HG02759 (cell line): ENCODE data around the gene SEL1L3.
"Not testable (repeated sequence)": the region's sequence is repeated elsewhere in the genome, so short reads cannot be mapped to it uniquely, and the experiment has no call there.

Experiments used
- ATAC-seq: cut with Tn5 transposase; IDR thresholded peaks from one replicate; pipeline ENCODE4 v1.9.1; 2021; ENCODE audit warnings: mild to moderate bottlenecking, moderate library complexity; ENCODE audit not compliant: unreplicated experiment

The SEL1L3 gene

DNA sequence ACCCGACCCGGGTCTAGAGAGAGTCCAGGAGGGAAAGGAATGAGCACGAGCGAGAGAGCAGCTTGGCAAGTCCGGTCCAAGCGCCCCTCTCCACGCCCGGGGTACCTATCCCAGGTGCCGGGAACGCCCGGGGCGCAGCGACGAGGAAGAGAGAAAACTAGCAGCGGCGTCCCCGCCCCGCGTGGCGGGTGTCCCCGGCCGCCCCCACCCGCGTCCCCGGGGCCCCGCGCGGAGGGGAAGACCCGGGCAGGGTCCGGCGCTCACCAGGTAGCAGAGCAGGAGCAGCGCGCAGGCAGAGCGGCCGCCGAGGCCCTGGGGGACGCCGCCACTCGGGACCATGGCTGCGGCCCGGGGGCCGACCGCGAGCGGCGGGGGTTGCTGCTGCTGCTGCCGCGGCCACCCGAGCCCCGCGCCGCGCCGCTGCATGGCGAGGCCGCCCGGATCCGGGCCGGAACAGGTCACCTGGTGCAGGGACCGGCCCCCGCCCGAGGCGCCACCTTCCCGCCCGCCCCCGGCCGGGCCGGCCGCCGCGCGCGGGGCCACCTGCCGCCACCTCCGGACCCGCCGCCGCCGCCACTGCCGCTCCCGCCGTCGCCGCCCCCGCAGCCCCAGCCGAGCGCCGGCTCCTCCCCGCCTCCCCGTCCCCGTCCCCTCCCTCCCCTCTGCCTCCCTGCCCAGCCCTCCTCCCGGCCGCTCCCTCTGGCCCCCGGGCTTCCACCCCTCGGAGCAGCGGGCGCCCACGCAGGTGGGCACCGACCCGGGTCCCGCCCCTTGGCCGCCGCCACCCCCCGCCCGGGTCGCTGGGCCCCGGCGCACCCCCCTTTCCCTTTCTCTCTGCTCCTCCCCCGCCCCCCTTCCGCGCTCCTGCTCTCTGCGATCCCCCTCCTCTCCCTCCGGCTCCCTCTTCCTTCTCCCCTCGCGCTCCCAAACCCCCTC is at the start of gene SEL1L3:
Gene SEL1L3, minus strand, starts transcription at position 578 of the 936 bp plus-strand sequence. Its CDS starts 152 bp downstream, at position 426.
- ATAC-seq, result peak; percentile 53

GRCh38 chr4:25911356-25911755 is 48.6 kb upstream of the SEL1L3 start:
- ATAC-seq, result no peak

DNA sequence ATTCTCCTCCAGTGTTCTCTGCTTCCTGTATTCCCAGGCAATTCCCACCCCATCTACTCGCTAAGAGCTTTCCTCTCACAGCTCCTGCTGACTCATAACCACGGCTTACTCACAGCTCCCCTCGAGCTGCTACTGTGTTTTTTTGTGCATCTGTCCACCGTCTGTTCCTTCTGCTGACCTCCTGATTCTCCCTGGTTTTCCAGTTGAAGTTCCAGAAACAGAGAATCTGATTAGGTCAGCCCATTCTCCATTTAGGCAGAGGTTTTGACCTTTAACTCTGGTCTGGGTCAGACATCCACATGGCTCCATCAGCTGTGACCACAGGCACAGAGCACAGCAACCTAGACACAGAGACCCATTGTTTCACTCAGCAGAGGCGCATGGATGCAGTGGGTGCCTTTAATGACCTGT is 45.7 kb upstream of the SEL1L3 start:
- no peak for ATAC-seq

DNA sequence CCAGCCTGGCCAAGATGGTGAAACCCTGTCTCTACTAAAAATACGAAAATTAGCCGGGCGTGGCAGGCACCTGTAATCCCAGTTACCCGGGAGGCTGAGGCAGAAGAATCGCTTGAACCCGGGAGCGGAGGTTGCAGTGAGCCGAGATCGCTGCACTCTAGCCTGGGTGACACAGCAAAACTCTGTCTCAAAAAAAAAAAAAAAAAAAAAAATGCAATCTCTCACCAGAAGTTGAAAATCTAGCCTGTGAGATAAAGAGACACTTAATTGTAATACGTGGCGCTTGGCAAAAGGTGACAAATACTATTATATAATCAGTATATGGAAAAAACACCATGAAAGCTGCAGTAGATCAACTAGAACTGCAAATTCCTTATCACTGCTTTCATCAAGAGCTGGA is 43.3 kb upstream of the SEL1L3 start:
- ATAC-seq, result not testable (repeated sequence)

DNA sequence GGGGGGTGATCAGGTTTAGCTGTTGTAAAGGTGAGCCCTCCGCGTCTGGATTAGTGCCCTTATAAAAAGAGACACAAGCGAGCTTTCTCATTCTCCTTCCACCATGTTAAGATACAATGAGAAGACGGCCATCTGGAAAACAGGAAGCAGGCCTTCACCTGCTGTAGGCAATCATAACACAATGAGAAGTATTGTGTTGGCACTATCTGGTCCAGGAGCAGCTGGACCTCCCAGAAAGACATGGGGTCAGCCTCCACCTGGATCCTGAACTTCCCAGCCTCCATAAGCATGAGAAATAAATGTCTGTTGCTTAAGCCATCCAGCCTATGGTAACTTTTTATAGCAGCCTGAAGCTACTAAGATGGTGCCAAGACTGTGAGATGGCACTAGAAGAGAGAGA is 42.6 kb upstream of the SEL1L3 start:
- ATAC-seq, result no peak

DNA sequence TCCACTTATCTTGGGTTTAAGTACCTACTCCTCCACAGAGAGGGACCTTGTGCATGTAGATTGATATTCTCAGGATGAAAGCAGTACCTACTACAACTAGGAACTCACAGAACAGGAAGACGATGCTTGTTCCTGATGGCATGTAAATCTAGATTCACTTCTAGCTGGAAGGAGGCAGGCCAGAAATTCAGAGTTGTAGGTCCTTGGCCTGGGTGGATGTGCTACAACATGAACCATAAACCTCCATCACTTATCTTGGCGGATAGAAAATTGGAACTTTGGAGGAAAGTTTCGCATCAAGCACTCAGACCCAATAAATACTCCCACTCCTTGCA is 41.9 kb upstream of the SEL1L3 start:
- ATAC-seq, result no peak

DNA sequence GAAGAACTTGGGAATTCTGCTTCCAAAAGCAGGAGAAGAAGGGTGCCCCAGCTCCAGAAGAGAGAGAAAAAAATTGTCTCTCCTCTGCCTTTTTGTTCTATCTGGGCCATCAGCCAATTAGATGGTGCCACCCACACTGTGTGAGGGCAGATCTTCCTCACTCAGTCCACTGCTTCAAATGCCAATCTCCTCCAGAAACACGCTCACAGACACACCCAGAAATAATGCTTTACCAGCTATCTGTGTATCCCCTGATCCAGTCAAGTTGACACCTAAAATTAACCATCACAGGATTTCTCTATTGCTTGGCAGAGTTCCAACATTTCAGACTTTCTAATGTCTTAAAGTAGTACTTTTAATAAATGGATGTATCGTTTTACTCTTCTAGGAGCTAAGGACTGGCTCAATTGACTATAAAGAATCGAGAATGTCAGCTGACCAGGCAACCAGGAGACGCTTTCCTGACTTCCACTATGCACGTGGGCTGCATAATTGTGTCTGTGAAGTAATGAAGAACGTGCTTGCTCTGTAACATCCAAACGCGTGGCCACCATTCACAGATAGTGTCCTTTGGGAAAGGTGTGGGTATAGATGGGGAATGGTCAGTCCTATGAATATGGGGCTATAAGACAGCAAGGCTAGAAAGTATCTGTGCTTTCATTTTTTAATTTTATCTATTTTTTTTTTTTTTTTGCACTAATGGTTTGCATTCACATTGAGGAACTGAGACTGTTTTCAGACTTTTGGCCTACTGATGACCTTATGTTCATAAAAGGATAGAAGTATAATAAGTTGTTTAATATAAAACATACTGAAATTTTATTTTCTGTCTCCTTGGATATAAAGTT is 41.3 kb upstream of the SEL1L3 start:
- ATAC-seq, result no peak

DNA sequence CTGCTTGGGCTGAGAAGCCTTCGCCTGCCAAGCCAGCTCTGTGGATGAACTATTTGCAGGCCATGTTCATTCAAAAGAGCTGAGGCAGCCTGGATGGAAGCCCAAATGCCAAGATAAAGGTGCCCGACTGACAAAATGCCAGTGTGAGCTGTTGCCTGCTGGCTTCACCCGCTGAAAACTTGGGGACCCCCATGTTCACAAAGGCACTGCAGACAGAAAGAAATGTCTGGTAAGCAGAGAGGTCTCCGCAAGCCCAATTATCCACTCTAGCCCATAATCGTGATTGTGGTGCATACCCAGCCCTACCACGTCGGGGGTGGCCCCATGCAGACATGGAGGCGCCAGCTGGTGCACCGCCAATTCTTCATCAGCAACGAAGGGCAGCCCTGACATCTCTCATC is 38.2 kb upstream of the SEL1L3 start:
- ATAC-seq, result no peak

GRCh38 chr4:25900310-25900709 is 37.5 kb upstream of the SEL1L3 start:
- ATAC-seq, result no peak

DNA sequence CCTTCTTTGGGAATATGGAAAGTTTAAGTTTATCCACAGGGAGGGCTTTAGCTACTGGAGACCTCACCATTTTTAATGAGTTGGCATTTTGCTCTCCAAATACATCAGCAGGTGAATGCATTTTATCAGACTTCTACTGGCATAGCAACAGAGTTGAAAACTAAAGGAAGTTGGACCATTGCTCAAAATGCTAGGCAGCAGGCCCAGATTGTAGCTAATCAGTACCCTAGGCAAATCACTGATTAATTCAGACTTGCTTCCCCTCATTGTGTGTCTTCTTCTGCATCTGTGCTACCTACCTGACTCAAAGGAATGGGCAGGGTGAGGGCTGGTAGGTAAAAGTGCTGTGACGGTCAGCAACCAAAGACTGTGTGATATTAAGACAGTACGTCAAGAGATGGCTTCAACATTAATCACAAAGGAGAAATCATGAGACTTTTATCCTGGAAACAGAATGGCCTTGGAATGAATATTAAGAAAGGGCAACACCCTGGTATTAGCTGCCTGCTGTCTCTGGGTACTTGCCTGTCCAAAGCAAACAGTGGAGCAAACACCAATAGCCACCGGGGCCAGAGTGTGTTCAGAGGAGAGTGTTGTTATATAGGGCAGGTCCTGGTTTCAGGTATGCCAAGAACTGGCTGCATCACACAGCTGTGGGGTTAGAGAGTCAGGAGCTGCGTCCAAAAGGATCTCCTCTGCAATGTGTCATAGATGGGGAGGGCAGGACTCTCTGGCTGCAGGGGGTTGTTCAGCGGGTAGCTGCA is 34.2 kb upstream of the SEL1L3 start:
- no peak for ATAC-seq

- ATAC-seq, result no peak
Observed at GRCh38 chr4:25892796-25893195, 30.0 kb upstream of the SEL1L3 start.

GRCh38 chr4:25890571-25891485 is 28.0 kb upstream of the SEL1L3 start:
- ATAC-seq, result no peak

GRCh38 chr4:25889589-25890503 is 27.1 kb upstream of the SEL1L3 start:
- ATAC-seq, result no peak

DNA sequence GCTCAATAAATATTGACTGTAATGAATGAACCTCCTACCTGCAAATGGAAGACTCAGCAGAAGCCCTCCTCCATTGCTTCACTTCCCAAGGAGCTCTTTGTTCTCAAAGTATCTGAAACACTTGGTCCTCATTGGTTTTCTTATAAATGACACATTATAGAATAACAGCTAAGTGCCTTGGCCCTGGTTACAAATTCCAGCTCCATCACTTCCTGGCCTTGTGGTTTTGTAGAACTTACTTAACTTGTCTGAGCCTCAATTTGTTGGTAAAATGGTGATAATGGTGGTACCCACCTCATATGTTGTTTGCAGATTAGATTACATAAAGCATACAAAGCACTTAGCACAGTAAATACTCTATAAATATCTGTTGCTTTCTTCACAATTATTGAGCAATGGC is 26.0 kb upstream of the SEL1L3 start:
- ATAC-seq, result no peak

- ATAC-seq, result peak; percentile 39
Observed at GRCh38 chr4:25884031-25884782, 21.4 kb upstream of the SEL1L3 start.

GRCh38 chr4:25883565-25883964 is 20.8 kb upstream of the SEL1L3 start:
- no peak for ATAC-seq

- ATAC-seq, result no peak
Observed at GRCh38 chr4:25882226-25882625, 19.4 kb upstream of the SEL1L3 start.

DNA sequence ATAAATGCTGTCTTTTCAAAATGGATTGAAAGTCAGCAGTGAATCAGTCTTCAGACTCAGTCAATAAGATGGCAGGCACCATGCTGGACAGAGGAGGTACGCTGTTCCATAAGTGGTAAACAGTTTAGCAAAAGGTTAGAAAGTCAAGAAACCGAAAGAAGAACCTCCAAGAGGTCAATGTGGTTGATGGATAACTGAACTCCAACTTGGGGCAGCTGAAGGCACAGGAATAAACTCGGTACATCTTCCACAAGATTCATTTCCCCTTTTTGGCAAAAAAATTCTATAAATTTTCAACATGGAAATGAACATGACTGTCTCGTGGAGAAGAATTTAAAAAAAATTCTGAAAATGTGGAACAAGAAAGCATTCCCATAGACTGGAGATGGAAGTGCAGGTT is 18.4 kb upstream of the SEL1L3 start:
- no peak for ATAC-seq
